GM19193 (cell line): ENCODE measurements around the gene LRRC18.

Experiments
- POLR2A ChIP-seq: IDR thresholded peaks from 4 replicates; pipeline ENCODE4 v1.6.1; 2011; ENCODE audit not compliant: insufficient read depth, insufficient read length; ENCODE audit errors: extremely low read depth

LRRC18 gene

GRCh38 chr10:48934672-48935501 lies 4.8 kb downstream of the LRRC18 start:
- TF ChIP-seq POLR2A = no peak

DNA sequence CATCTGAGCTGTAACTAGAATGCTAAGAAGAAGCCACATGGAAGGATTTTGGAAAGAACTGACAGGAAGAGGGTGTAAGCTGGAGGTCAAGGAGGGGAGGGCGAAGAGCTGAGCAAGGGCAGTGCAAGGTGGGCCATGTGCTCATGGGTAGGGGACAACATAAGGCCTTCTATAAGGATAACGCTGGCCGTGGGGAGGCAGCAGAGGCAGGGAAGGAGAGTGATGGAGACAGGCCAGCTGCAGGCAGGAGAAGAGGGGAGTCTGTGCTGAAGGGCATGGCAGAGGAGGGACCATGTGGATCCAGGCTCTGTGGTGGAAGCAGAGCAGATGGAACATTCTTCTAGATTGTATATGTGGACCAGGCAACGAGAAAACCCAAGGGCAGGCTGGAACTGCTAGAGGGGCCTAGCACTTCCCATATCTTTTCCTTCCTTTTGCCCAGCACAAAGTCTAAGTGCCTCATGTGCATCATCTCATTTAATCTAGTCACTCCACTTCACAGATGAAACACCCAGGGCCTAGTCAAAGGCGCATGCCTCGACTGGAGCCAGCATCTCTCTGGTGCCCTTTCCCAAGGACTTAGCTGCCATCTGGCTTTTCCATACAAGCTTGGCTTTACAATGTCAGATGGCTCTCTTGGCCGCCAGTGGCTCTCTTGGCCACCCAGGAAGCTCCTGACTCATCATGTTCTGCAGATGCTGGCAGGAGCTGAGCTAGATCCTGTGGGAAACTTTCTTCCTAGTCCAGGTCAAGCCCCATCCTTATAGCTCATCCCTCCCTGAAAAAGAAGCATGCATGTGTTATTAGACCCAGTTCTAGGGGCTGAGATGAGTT lies 6.6 kb downstream of the LRRC18 start:
- no peak for TF ChIP-seq POLR2A

DNA sequence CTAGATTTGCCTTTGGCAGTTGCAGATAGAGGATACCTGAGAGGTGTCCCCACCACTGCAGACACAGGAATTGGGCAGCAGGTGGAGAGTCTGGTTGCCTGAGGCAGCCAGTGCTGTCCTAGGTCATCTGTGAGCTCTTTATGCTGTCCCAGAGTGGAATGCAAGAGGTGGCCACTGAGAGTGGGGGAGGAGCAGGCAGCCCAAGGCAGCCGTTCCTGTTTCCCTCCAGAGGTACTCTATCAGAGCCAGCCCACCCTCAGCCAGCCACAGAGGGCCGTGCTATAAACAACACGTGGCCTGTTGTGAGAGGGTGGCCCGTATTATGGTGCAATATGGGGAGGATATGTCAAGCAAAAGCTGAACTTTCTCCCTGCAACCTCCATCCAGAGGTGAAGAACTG lies 8.5 kb downstream of the LRRC18 start:
- no peak for TF ChIP-seq POLR2A

DNA sequence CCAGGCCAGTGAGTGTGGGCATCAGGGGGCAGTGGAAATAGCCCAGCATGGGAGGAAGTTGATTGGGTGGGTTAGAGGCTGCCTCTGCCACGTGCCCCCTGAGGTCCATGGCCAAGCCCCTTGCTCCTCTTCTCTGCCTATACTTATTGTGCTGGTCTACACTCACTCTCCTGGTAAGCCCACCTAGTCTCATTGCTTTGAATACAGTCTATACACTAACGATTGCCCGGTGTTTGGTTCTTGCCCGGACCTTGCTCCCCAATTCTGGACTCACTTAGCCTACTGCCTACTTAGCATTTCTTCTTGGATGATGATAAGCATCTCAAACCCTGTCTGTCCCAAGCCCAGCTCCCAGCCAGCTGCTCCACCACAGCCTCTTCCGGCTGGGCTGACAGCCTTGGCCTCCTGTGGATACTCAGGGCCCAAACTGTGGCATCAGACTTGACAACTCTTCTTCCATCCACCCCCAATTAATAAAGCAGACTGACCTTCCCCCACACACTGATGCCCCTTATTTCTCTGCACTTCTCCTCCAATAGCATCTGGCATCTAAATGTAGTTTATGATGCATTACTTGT lies 10.1 kb downstream of the LRRC18 start:
- TF ChIP-seq POLR2A = no peak

- no peak for TF ChIP-seq POLR2A
These were observed 12.7 kb downstream of the LRRC18 start for GRCh38 chr10:48926764-48927540.

DNA sequence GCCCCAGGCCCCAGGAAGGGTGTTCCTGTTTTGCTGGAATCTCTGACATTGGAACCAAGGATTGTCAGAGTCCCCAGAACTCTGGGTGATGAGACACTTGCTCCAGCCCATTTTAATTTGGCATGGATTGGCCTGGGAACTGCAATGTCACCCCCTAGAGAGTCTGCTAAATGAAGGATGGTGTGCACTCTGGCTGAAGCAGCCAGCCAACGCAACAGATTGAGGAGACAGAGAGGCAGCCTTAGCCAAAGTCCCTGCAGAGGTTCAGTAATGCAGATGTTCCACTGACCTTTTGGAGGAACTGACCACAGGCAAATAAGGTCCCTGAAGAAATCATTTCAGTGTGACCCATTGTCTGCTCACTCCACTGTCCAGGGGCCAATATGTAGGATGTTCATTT lies 13.4 kb downstream of the LRRC18 start:
- no peak for TF ChIP-seq POLR2A

GRCh38 chr10:48924988-48925387 lies 14.7 kb downstream of the LRRC18 start:
- no peak for TF ChIP-seq POLR2A

DNA sequence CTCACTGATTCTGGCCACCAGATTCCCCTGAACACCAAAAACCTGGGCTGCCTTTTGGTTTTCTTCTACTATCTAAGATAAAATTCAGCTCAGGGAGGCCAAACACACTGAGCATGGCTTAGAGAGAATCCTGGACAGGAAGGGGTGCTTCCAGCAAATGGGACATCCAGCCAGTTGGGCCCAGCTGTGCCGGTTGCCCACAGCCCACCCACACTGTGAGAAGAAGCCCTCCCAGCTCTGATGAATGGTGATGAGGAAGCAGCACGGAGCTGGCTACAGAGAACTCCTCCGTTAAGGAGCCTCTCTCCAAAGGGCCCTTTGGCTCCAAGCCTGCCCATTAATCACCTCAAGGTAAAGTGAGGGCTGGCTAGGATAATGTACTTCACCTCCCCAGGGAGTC lies 15.9 kb downstream of the LRRC18 start:
- TF ChIP-seq POLR2A = no peak

DNA sequence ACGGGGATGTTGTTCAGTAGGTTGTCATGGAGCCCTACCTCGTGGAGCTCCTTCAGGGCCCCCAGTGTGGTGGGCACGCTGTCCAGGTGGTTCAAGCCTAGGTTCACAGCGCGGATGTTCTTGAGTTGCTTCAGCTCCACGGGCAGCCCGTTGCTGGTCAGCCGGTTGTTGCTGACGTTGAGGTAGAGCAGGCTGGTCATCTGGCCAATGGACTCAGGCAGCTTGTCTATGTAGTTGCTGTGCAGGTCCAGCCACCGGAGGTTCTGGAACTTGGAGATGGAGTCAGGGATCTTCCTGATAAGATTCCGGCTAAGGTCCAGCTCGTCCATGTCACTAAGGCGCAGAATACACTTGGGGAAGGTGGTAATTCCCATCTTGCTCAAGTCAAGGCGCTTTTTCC lies 26.0 kb downstream of the LRRC18 start:
- TF ChIP-seq POLR2A = no peak

DNA sequence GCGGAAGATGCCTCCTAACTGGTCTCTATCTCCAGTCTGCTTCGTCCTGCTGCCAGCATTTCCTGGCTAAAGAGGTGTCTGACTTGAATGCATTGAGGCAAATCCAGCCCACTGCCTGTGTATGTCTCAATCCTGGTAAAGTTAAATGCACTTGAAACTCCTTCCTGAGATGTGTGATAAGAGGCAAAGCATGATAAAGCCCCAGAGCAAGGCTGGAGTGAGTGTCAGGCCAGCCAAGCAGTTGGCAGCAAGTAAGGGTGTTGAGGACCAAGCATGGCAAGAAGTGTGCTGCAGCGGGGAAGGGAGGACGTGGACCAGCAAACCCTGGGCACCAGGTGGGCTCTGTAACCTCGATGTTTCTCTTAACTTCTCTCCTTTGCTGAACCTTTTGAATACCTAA lies 29.1 kb downstream of the LRRC18 start:
- no peak for TF ChIP-seq POLR2A

GRCh38 chr10:48907730-48908129 lies 31.9 kb downstream of the LRRC18 start:
- no peak for TF ChIP-seq POLR2A

- TF ChIP-seq POLR2A = no peak
These were observed 32.8 kb downstream of the LRRC18 start for GRCh38 chr10:48906841-48907240.

GRCh38 chr10:48905311-48905710 lies 34.3 kb downstream of the LRRC18 start:
- no peak for TF ChIP-seq POLR2A

DNA sequence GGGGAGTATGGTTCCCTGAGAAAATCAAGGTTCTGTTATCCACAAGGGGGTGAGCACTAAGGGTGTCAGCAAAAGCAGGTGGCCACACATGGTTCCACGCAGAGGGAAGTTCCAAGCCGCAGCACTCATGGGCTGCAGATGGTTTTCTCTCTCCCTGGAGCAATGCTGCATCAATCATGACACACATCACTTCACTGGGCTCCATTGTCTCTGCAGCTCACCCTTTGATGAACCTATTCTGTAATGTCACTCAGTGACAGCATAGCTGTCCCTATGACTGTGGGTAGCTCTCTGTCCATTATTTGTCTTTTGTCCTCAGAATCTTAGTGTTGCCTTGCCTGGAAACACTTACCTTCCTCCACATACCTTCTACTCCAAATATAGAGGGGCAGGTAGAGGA lies 34.8 kb downstream of the LRRC18 start:
- no peak for TF ChIP-seq POLR2A

DNA sequence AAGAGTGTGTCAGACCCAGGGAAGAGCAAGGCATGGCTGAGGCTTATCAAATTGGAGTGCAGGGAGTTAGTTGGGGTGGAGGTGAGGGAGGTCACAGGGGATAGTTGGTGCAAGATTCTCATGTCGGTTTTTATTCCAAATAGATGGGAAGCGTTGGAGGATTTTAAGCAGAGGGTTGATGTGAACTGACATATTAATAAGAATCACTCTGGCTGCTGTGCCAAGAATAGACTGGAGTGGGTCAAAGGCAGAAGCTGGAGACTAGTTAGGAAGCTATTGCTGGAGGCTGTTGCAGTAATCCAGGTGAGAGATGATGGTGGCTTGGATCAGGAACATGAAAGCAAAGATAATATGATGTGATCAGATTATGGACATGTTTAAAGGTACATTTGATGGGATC lies 36.5 kb downstream of the LRRC18 start:
- no peak for TF ChIP-seq POLR2A
